ENCODE data around the gene LTB4R. TPM values are rescaled to one million over a fixed set of nuclear protein-coding genes. Genes with fewer than 3 reads are reported as not detected.

Gene LTB4R
- total and polyA plus RNA-seq, 2 donors (not counting 1 experiment from before 2014, with no cell fraction given): 0.62 to 0.66 TPM

GRCh38 chr14:24280797-24281460, 30.4 kb upstream of the LTB4R start:
- H3K27me3 ChIP-seq (ENCODE audit: control insufficient read depth, insufficient read depth, low read length): no peaks in the 10 kb centered on the region
- no peak for DNase-seq (ENCODE audit: low read depth in 2 of 2)
- H3K9ac ChIP-seq (ENCODE audit: insufficient read depth, low read length): no peak overlapping the region
- H3K4me2 ChIP-seq (ENCODE audit: extremely low read depth, insufficient read depth, low read length): no peak overlapping the region
- no peaks in the 10 kb centered on the region for H3K36me3 ChIP-seq (ENCODE audit: control insufficient read depth, insufficient read depth, low read length)
- TF ChIP-seq CTCF (conservative IDR thresholded peaks at IDR 0.05 in 1 of 2, IDR thresholded peaks at IDR 0.05 in 1 of 2; ENCODE audit: low read depth in 1 of 2, low read length in 2 of 2) (no peak), EZH2 (IDR thresholded peaks at IDR 0.05; ENCODE audit: low read length, missing control alignments) (no peak)
- H3K27ac ChIP-seq (ENCODE audit: insufficient read depth, low read length): no peak overlapping the region
- no peaks in the 10 kb centered on the region for H4K20me1 ChIP-seq (ENCODE audit: control insufficient read depth, extremely low read depth, insufficient read depth, low read length)
- no peaks in the 10 kb centered on the region for H3K9me3 ChIP-seq (ENCODE audit: control insufficient read depth, insufficient read depth, low read depth, low read length)
- H2AFZ ChIP-seq (ENCODE audit: low read length): no peak overlapping the region
- H3K4me3 ChIP-seq (replicated peaks in 1 of 4; ENCODE audit: control extremely low read depth in 1 of 4, insufficient read depth in 1 of 4, low read depth in 3 of 4, low read length in 4 of 4): no peak overlapping the region
- no peaks in the 10 kb centered on the region for H3K79me2 ChIP-seq (ENCODE audit: control insufficient read depth, insufficient read depth, low read length)
- H3K4me1 ChIP-seq (ENCODE audit: control insufficient read depth, extremely low read depth, insufficient read depth, low read length): no peaks in the 10 kb centered on the region

GRCh38 chr14:24281636-24282035, 29.7 kb upstream of the LTB4R start:
- H3K4me3 ChIP-seq (replicated peaks in 1 of 4; ENCODE audit: control extremely low read depth in 1 of 4, insufficient read depth in 1 of 4, low read depth in 3 of 4, low read length in 4 of 4): no peak overlapping the region
- no peaks in the 10 kb centered on the region for H3K4me1 ChIP-seq (ENCODE audit: control insufficient read depth, extremely low read depth, insufficient read depth, low read length)
- no peaks in the 10 kb centered on the region for H4K20me1 ChIP-seq (ENCODE audit: control insufficient read depth, extremely low read depth, insufficient read depth, low read length)
- H3K4me2 ChIP-seq (ENCODE audit: extremely low read depth, insufficient read depth, low read length): no peak overlapping the region
- H2AFZ ChIP-seq (ENCODE audit: low read length): no peak overlapping the region
- H3K36me3 ChIP-seq (ENCODE audit: control insufficient read depth, insufficient read depth, low read length): no peaks in the 10 kb centered on the region
- no peaks in the 10 kb centered on the region for H3K79me2 ChIP-seq (ENCODE audit: control insufficient read depth, insufficient read depth, low read length)
- no peak for TF ChIP-seq EZH2 (IDR thresholded peaks at IDR 0.05; ENCODE audit: low read length, missing control alignments)
- H3K9me3 ChIP-seq (ENCODE audit: control insufficient read depth, insufficient read depth, low read depth, low read length): no peaks in the 10 kb centered on the region
- no peaks in the 10 kb centered on the region for H3K27me3 ChIP-seq (ENCODE audit: control insufficient read depth, insufficient read depth, low read length)
- H3K9ac ChIP-seq (ENCODE audit: insufficient read depth, low read length): no peak overlapping the region
- DNase-seq (ENCODE audit: low read depth in 2 of 2): no peak
- no peak overlapping the region for H3K27ac ChIP-seq (ENCODE audit: insufficient read depth, low read length)

- H2AFZ ChIP-seq (ENCODE audit: low read length): no peak overlapping the region
- H3K9ac ChIP-seq (ENCODE audit: insufficient read depth, low read length): no peak overlapping the region
- H3K79me2 ChIP-seq (ENCODE audit: control insufficient read depth, insufficient read depth, low read length): no peaks in the 10 kb centered on the region
- no peak overlapping the region for H3K27ac ChIP-seq (ENCODE audit: insufficient read depth, low read length)
- TF ChIP-seq EZH2 (IDR thresholded peaks at IDR 0.05; ENCODE audit: low read length, missing control alignments): no peak
- no peak for TF ChIP-seq CTCF (conservative IDR thresholded peaks at IDR 0.05 in 1 of 2, IDR thresholded peaks at IDR 0.05 in 1 of 2; ENCODE audit: low read depth in 1 of 2, low read length in 2 of 2)
- no peaks in the 10 kb centered on the region for H4K20me1 ChIP-seq (ENCODE audit: control insufficient read depth, extremely low read depth, insufficient read depth, low read length)
- H3K4me3 ChIP-seq (replicated peaks in 1 of 4; ENCODE audit: control extremely low read depth in 1 of 4, insufficient read depth in 1 of 4, low read depth in 3 of 4, low read length in 4 of 4): no peak overlapping the region
- no peak overlapping the region for H3K4me2 ChIP-seq (ENCODE audit: extremely low read depth, insufficient read depth, low read length)
- H3K9me3 ChIP-seq (ENCODE audit: control insufficient read depth, insufficient read depth, low read depth, low read length): no peaks in the 10 kb centered on the region
- DNase-seq (ENCODE audit: low read depth in 2 of 2): no peak
- H3K4me1 ChIP-seq (ENCODE audit: control insufficient read depth, extremely low read depth, insufficient read depth, low read length): no peaks in the 10 kb centered on the region
- no peaks in the 10 kb centered on the region for H3K36me3 ChIP-seq (ENCODE audit: control insufficient read depth, insufficient read depth, low read length)
- H3K27me3 ChIP-seq (ENCODE audit: control insufficient read depth, insufficient read depth, low read length): no peaks in the 10 kb centered on the region
These were observed 28.6 kb upstream of the LTB4R start for GRCh38 chr14:24282736-24283135.

Measured in fibroblast of lung (primary cell).